ENCODE measurements around the gene CACNA1B.

The CACNA1B gene

DNA sequence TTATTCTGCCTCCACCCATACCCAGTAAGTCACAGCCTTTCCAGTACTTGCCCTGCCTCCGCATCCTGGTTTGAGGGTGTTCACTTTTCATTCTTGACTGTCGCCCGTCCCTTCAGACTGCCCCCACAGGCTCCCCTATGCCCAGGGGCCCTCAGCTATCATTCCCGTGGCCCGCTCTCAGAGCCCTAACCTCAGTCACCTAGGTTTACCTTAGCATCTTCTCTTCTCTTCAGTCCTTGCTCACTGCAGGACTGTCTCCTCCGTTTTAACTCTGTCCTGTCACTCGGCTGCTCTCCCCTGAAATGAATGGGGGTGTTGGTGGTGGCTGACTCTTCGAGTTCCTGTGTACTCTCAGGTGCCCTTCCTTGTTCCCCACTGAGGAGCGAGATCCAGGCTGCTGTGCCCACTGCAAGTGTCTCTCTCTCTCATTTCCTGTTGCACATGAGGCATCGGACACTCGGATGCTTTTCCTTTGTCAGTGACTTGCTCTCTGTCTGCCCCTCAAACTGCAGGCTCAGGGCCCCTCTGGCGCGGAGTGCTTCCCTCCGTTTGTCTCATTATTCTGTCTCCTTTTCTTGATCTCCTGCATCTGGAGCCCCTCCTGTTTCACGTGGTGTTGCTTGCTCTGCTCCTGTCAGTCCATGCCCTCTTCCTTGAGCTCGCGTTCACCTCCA, 89.8 kb downstream of the CACNA1B start:
- DNase-seq (ENCODE audit: low spot score) = no peak

DNA sequence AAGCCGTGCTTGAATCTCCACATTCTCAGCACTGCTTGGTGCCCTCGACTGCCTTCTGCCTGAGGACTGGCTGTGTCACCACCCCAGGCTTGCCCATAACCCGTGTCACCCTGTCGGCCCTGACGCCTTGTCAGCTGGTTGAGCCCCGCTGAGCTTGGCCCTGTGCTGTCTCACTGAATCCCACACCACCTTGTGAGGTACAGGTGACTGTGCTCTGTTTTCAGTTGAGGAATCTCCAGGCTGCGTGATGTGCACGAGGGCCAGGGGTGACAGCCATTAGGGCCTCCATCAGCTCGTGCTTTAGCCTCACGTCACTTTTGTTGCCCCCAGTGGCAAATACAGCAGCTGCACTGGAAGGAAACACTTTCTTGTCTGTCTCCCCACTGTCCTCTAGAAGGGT, 90.7 kb downstream of the CACNA1B start:
- no peak for DNase-seq (ENCODE audit: low spot score)

DNA sequence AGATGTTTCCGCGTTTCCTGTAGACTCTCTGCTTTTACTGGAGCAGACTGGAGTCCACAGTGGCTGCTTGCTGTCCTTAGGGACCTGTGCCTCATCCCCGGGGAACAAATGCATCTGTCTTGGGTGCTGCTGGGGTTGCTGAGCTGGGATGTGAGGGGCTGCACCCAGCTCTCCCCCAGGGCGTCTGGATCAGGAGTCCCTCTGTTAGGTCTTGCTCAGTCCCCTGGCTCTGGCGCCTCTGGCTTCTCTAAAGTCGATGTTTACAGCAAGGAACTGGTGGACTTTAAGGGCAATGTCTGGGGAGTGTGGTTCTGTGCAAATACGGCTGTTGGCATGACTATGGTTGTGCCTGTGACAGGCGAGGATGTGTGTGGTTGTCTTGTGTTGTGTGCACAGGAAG, 91.4 kb downstream of the CACNA1B start:
- no peak for DNase-seq (ENCODE audit: low spot score)

DNA sequence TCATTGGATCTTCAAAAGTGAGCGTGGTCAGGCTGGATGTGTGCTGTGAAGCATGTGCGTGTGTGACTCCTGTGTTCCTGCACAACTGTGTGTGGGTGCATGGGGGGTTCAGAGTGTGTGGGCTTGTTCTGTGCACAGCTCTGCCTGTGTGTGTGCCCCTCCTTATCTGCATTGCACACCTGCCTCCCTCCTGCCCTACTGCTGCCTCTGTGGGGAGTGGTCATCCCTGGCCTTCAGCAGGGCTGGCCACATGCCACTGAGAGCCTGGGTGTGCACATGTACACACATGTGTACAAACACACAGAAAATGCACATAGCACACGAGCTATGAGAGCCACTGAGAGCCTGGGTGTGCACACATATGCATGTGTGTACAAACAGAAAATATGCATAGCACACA, 92.1 kb downstream of the CACNA1B start:
- no peak for DNase-seq (ENCODE audit: low spot score)

DNA sequence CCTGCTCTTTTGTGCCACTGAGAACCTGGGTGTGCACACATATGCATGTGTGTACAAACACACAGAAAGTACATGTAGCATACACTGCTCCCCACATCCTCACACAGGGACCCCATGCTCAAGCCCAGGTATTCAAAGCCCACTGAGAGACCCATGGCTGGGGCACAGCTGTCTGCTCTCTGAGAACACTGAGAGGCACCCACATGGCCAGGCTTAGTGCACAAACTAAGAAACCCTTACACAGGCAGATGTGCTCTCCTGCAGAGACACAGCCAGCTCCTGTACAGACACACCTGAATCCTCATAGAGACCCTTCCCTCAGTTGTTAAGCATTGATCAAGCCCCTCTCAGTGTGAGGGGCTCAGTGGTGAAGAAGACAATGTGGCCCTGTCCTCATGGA, 92.5 kb downstream of the CACNA1B start:
- no peak for DNase-seq (ENCODE audit: low spot score)

DNA sequence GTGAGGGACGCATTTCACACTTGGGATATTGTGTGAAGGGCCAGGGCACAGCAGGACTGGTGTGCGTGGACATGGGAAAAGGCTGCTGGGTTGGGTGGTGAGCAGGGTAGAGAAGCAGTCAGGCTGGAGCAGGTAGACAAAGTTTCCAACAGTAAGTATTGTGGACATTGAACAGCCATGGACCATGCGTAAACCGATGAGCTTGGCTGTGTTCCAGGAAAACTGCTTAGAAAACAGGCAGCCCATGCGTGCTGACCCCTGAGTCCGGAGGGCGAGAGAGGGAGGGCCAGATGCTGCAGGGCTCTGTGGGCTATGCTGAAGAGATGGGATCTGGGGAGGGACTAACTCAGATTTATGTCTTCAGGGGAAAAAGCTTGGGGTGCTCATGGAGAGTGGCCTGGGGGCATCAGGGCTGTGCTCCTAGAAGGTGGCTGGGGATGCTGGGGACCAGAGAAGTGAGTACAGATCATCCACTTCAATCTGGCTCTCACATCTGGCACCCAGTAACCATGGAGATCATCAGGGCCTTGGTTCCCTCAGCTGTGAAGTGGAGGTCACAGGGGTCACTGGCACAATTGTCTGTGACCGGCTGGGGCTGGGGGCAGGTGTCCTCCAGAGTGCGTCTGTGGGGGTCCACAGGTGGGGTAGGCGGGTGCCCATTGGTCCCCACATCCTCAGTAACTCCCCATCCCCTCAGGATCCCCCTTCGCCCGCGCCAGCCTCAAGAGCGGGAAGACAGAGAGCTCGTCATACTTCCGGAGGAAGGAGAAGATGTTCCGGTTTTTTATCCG, 93.3 kb downstream of the CACNA1B start:
- no peak for DNase-seq (ENCODE audit: low spot score)

DNA sequence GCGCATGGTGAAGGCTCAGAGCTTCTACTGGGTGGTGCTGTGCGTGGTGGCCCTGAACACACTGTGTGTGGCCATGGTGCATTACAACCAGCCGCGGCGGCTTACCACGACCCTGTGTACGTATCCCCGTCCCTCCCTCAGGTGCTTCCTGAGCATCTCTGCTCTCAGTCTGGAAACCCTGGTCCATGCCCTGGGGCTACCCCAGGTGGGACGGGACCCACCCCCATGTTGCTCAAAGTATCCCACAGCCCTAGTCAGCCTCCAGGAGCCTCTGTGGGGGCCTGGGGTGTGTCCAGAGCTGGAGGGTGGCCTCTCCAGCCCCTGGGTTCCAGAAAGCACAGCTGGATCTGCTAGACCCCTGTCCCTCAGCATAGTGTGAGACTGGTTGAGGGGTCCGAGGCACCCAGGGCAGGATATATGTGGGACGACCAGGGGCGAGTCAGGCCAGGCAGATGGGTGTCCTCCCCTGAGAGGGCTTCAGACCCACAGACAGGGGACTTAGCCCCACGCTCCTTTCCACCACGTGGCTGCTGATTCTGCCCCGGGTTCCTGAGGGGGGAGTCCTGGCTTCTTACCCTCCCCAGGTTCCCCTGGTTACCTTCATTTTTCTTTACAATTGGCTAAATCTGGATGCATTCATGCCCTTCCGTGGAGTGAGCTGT, 94.0 kb downstream of the CACNA1B start:
- no peak for DNase-seq (ENCODE audit: low spot score)

DNA sequence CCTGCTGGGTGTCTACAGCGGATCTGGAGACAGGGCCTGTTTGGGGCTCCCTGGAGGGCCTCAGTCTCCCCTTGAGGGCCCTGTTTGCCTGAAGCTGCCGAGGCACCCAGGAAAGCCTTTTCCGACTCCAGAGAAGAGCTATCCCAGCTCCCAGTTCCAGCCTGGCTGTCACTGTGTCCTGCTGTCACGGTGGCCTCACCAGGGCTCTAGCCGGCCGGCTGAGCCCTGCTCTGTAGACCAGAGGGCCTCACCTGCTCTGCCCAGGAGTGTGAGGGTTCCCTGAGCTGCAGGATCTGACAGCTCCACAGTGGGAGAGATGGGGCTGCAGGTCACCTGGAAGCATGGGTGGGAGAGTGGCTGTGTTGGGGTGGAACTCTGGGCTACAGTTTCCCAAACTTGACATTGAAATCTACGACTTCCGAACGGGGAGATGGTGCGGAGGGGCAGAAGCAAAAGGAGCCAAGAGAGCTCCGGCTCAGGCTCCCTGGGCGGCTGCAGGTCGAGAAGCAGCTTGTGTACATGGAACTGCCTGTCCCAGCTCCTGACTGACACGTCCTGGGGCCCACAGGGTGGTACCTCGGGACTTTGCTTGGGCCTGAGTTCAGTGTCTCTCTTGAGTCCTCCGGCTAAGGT, 94.9 kb downstream of the CACNA1B start:
- no peak for DNase-seq (ENCODE audit: low spot score)

DNA sequence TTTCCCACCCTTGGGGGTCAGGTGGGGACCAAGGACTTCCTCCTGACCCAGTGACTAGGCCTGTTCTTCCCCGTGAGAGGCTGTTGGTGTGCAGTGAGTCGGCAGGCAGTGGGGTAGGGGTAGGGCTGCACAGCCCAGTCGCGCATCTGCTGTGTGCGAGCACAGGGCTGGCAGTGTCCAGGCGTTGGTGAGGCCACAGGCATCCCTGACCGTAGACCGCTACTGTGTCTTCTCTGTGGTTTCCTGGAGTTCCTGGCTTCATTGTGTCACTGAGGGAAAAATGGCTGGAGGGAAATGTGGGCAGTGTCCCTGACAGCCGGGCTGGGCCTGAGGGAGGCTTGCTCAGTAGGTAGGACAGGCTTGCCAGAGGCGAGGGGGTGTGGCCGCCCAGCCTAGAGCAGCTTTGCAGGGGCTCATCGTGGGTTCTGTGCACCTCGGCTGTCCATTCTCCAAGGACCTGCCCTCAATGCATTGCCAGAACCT, 95.4 kb downstream of the CACNA1B start:
- peak; percentile 42 for DNase-seq (ENCODE audit: low spot score)

DNA sequence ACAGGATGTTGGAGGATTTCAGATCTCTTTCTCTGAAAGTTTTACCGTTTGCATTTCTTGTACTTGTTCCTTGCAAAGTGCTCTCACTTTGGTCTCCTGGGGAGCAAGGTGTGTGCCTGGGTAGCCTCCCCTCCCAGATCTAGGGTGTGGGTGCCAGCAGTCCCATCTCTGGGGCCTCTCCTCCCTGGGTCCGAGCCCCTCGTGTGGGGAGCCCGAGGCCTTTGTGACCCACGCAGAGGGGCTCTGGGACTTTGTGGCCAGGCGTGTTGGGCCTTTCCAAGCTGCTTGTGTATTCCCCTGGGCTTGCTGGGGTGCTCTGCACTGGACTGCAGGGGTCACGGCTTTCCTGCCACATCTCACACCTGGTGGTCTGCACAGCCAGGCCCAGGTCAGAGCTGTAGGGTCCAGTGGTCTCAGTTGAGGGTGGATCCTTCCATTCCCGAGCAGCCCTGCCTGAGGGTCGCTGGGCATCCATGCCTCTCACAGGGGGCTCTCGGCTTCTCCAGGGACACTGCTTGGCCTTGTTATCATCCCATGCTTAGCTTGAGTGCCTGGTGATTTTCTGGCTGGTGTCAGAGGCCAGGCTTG, 96.3 kb downstream of the CACNA1B start:
- DNase-seq (ENCODE audit: low spot score) = no peak

DNA sequence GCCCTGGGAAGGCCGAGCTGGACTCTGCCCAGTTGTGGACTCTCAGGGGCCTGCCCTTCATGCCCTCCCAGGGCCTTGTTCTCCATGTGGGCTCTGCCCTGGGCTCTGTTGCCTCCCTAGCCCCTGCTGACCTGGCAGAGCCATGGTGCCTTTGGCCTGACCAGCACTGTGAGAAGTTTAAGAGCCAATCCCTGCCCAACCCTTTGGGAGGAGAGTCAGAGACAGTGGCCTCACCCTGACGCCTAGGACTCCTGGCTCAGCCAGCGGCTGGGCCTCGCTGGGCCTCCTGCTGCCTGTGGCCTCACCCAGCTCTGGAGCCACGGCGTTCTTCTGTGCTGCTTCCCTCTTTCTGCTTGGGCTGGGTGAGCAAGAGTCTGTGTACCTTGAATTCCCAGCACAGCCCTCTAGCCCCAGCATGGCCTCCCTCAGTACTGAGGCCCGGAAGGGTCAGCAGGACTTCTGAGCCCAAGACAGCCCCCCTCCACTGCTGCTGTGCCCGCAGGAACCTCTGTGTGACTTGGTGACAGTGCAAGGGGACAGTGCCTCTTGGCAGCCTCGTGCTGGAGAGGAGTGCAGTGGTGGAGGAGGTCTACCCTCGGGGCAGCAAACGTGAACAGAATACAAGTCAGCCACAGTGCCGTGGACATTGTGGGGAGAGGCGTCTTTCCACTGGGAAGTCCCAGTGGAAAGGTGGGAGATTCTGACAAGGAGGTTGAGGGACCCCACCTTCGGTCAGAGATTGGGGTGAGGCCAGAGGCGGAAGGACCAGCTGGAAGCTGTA, 97.4 kb downstream of the CACNA1B start:
- no peak for DNase-seq (ENCODE audit: low spot score)

DNA sequence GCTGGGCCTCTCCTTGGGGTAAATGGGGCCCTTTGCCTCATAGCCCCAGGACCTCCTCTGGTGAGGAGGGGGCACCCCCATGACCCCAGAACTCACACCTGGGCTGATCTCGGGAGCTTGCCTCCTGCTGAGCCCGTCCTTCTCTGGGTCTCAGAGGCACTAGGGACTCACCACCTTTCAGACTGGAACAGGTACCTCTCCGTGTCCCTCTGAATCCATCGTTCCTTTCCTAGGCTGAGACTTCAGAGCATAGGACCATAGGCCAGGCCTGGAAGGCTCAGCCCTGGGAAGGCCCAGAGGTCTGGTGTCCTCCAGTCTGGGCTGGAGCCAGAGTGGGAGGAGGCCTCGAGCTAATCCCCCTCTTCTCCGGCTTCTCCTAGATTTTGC, 97.9 kb downstream of the CACNA1B start:
- DNase-seq (ENCODE audit: low spot score) = no peak

DNA sequence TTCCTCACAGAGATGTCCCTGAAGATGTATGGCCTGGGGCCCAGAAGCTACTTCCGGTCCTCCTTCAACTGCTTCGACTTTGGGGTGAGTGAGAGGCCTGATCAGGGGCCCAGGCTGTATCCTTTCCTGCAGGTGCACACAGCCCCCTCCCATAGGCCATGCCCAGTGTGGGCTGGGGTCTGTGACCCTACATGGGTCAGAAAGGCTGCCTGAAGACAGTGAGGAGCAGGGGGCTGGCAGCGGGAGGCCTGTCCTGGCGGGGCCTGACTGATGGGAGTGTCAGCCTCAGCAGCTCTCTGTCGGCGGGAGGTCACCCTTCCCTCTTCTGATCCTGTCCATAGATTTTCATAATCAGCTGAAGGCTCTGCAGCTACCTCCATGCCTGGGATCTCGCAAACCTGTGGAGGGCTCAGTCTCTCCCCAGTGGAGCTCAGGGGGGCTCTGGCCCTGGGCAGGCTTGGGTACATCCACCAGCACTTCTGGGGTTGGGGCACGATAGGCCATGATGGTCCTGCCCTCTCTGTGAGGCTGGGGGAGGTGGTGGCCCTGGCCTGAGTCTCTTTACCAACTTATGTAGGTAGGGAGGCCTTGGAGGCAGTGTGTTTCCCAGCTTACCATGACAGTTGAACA, 98.5 kb downstream of the CACNA1B start:
- no peak for DNase-seq (ENCODE audit: low spot score)

DNA sequence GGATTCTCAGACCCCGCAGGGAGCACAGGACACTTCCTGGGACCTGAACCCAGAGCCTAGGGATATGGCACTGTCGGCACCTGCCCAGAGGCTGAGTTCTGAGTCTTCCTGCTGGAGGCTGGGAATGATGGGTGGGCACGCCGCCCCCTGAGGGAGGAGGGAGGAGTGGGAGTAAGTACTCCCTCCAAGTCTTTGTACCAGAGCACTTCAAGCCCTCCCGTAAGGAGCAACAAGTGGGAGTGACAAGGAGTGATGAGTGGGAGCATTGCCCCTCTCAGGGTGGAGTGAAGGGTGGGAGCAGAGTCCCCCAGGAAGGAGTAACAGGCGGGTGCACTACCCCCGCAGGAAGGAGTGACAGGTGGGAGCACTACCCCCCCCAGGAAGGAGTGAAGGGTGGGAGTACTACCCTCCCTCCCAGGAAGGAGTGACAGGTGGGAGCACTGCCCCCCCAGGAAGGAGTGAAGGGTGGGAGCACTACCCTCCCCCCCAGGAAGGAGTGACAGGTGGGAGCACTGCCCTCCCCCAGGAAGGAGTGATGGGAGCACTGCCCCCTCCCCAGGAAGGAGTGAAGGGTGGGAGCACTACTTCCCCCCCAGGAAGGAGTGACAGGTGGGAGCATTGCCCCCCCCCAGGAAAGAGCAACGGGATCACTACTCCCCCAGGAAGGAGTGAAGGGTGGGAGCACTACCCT, 100.1 kb downstream of the CACNA1B start:
- no peak for DNase-seq (ENCODE audit: low spot score)

DNA sequence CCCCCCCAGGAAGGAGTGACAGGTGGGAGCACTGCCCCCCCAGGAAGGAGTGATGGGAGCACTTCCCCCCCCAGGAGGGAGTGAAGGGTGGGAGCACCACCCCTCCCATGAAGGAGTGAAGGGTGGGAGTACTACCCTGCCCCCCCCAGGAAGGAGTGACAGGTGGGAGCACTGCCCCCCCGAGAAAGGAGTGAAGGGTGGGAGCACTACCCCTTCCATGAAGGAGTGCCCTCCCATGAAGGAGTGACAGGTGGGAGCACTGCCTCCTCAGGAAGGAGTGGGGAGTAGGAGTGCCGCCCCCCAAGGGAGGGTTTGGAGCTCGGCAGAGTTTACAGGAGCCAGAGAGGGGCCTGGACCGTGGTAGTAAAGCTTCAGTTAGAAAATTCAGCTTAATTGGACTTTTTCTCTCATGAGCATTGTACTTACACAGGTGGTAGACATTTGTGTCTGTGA, 100.7 kb downstream of the CACNA1B start:
- DNase-seq (ENCODE audit: low spot score) = no peak

DNA sequence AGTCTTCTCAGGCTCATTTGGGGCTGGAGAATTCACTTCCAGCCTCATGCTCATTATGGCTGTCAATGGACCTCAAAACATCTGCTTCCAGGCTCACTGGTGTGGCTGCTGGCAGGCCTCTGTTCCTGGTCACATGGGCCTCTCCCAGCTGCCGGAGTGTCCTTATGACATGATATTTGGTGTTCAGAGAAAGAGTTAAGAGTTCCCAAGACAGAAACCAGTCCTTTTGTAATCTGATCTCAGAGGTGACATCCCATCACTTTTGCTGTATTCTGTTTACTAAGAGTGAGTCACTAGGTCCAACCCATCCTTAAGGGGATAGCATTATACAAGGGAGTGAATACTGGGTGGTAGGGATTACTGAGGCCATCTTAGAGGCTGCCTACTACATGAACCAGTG, 104.6 kb downstream of the CACNA1B start:
- DNase-seq (ENCODE audit: low spot score) = peak; percentile 72

DNA sequence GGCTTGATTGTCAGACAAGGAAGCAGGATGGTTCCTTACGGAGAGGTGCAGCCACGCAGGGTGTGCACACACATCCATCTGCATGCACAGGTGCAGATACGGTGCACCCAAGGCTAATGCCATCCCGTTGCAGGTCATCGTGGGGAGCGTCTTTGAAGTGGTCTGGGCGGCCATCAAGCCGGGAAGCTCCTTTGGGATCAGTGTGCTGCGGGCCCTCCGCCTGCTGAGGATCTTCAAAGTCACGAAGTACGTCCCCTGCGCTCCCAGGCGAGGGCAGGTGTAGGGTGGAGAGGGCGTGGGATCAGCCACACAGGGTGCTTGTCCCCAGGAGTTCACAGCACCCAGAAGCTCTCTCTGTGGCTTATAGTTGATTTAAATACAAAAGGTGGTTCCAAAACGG, 106.4 kb downstream of the CACNA1B start:
- DNase-seq (ENCODE audit: low spot score) = no peak

DNA sequence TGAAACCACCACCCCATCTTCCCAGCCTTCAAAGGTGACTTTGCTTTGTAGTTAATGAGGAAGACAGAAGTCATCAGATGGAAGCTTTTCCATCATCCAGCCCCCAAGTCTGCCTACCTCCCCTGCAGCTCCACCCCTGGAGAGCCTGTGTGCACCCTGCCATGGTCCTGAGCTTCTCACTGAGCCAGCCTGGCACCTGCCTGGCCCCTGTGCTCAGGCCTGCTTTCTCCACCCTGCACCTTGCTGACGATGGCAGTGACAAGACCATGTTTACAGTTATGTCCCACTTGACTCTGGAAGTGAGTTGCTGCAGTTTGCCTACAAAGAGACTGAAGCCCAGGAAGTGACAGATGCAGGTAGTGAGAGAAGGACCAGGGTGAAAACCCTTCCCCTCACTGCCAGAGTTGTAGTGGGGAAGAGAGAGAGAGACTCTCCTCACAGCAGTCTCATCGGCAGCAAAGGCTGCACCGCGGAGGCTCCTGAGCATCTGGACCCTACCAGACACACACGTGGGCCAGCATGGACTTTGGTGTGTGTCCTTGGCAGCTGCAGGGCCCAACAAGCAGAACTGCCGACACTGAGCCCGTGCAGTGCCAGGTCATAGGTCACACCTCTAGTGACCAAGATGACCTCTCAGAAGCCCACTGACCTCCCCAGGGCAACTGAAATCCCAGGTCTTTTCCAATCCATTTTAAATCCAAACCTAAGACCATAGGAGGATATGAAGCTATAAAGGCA, 107.1 kb downstream of the CACNA1B start:
- no peak for DNase-seq (ENCODE audit: low spot score)

DNA sequence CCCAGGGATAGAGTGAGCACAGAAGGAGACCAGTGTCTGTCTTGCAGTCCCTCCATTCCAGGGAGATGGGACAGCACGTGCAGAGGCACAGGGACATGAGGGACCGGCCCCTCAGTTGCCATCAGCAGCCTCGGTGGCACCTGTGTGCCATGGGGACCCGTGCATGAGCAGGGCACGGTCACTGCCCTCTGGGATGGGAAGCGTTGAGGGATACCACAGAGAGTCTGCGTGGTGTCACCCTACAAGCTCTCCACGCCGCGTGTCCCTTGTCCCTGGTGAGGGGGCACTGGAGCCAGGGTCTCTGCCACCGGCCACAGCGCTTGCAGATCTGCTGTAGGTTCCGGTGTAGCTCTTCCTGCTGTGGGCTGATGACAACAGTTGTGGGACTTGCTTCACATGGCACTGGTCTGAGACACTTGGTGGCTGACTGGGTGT, 108.1 kb downstream of the CACNA1B start:
- DNase-seq (ENCODE audit: low spot score) = no peak

All from SW480 (cell line).